ENCODE measurements around the gene CCDC18. TPM values are rescaled to one million over a fixed set of nuclear protein-coding genes. Genes with fewer than 3 reads are reported as not detected.
"Not testable (repeated sequence)": the region's sequence is repeated elsewhere in the genome, so short reads cannot be mapped to it uniquely, and the experiment has no call there.

The CCDC18 gene
- total RNA-seq, 2 experiments from 2014 or later: 5.4 to 7.0 TPM

GRCh38 chr1:93275634-93276295 is 95.2 kb downstream of the CCDC18 start:
- Mint-ChIP-seq H3K36me3 (ENCODE audit: low read depth) (peaks cover 37% of the 10 kb centered on the region), H3K4me3 (no peak overlapping the region), H3K27me3 (no peaks in the 10 kb centered on the region), H3K4me1 (ENCODE audit: low read depth) (no peaks in the 10 kb centered on the region), H3K27ac (no peak overlapping the region), H3K9me3 (peaks cover 6% of the 10 kb centered on the region)
- ATAC-seq (ENCODE audit: poor library complexity): no peak
- POLR2A ChIA-PET: no interaction called here
- intact Hi-C loops (cut with DNase I, micrococcal nuclease): no loop called here
- peaks cover 9% of the 10 kb centered on the region for H3K36me3 ChIP-seq (ENCODE audit: insufficient read depth, low read length)
- H3K9me3 ChIP-seq (ENCODE audit: control insufficient read depth in 1 of 2, insufficient read depth in 1 of 2, low read length in 2 of 2): no peaks in the 10 kb centered on the region
- no peaks in the 10 kb centered on the region for H3K27me3 ChIP-seq (ENCODE audit: control insufficient read depth in 1 of 2, insufficient read depth in 2 of 2, low read length in 2 of 2)
- TF ChIP-seq CTCF (IDR thresholded peaks at IDR 0.05): no peak
- no peak overlapping the region for H3K4me3 ChIP-seq (ENCODE audit: low read length)
- no peaks in the 10 kb centered on the region for H3K4me1 ChIP-seq (ENCODE audit: insufficient read depth, low read length)
- H3K27ac ChIP-seq (ENCODE audit: low read depth in 1 of 2, low read length in 2 of 2): no peak overlapping the region
- CTCF ChIA-PET: no interaction called here
- DNase-seq: no peak

- H3K4me3 Mint-ChIP-seq; H3K4me1 ChIP-seq (ENCODE audit: insufficient read depth, low read length); H3K27me3 Mint-ChIP-seq; H3K9me3 Mint-ChIP-seq; POLR2A ChIA-PET; ATAC-seq (ENCODE audit: poor library complexity); CTCF ChIA-PET; H3K4me1 Mint-ChIP-seq (ENCODE audit: low read depth); intact Hi-C loops (cut with DNase I, micrococcal nuclease); H3K27ac Mint-ChIP-seq; H3K27ac ChIP-seq (ENCODE audit: low read depth in 1 of 2, low read length in 2 of 2); H3K27me3 ChIP-seq (ENCODE audit: control insufficient read depth in 1 of 2, insufficient read depth in 2 of 2, low read length in 2 of 2); DNase-seq; H3K9me3 ChIP-seq (ENCODE audit: control insufficient read depth in 1 of 2, insufficient read depth in 1 of 2, low read length in 2 of 2); H3K4me3 ChIP-seq (ENCODE audit: low read length): not testable (repeated sequence)
- H3K36me3 ChIP-seq (ENCODE audit: insufficient read depth, low read length): peaks cover 10% of the 10 kb centered on the region
- H3K36me3 Mint-ChIP-seq (ENCODE audit: low read depth): peaks cover 39% of the 10 kb centered on the region
Observed at GRCh38 chr1:93277530-93277929, 97.0 kb downstream of the CCDC18 start.

- H3K27me3 ChIP-seq (ENCODE audit: control insufficient read depth in 1 of 2, insufficient read depth in 2 of 2, low read length in 2 of 2): no peaks in the 10 kb centered on the region
- no peaks in the 10 kb centered on the region for H3K9me3 ChIP-seq (ENCODE audit: control insufficient read depth in 1 of 2, insufficient read depth in 1 of 2, low read length in 2 of 2)
- Mint-ChIP-seq H3K4me1 (ENCODE audit: low read depth) (no peaks in the 10 kb centered on the region), H3K9me3 (peaks cover 6% of the 10 kb centered on the region), H3K36me3 (ENCODE audit: low read depth) (peaks cover 81% of the 10 kb centered on the region), H3K27ac (no peak overlapping the region), H3K4me3 (no peak overlapping the region), H3K27me3 (no peaks in the 10 kb centered on the region)
- H3K36me3 ChIP-seq (ENCODE audit: insufficient read depth, low read length): peaks cover 6% of the 10 kb centered on the region
- H3K27ac ChIP-seq (ENCODE audit: low read depth in 1 of 2, low read length in 2 of 2): no peak overlapping the region
- CTCF ChIA-PET: no interaction called here
- POLR2A ChIA-PET: no interaction called here
- no peak for TF ChIP-seq CTCF (IDR thresholded peaks at IDR 0.05)
- DNase-seq (no peak), ATAC-seq (ENCODE audit: poor library complexity) (no peak)
- H3K4me3 ChIP-seq (ENCODE audit: low read length): no peak overlapping the region
- no peaks in the 10 kb centered on the region for H3K4me1 ChIP-seq (ENCODE audit: insufficient read depth, low read length)
- intact Hi-C loops (cut with DNase I, micrococcal nuclease): no loop called here
Observed at GRCh38 chr1:93283496-93283895, 103.0 kb downstream of the CCDC18 start.

GRCh38 chr1:93288558-93288957 is 108.0 kb downstream of the CCDC18 start:
- H3K36me3 Mint-ChIP-seq (ENCODE audit: low read depth): peaks cover 92% of the 10 kb centered on the region
- Histone ChIP-seq H3K4me3 (ENCODE audit: low read length) (no peak overlapping the region), H3K36me3 (ENCODE audit: insufficient read depth, low read length) (peaks cover 18% of the 10 kb centered on the region), H3K27ac (ENCODE audit: low read depth in 1 of 2, low read length in 2 of 2) (no peak overlapping the region), H3K27me3 (ENCODE audit: control insufficient read depth in 1 of 2, insufficient read depth in 2 of 2, low read length in 2 of 2) (no peaks in the 10 kb centered on the region), H3K4me1 (ENCODE audit: insufficient read depth, low read length) (no peaks in the 10 kb centered on the region), H3K9me3 (ENCODE audit: control insufficient read depth in 1 of 2, insufficient read depth in 1 of 2, low read length in 2 of 2) (peaks cover 0 to 4% of the 10 kb centered on the region in 2 experiments)
- no peak overlapping the region for H3K27ac Mint-ChIP-seq
- intact Hi-C loops (cut with DNase I, micrococcal nuclease): no loop called here
- no peak overlapping the region for H3K4me3 Mint-ChIP-seq
- H3K9me3 Mint-ChIP-seq: no peaks in the 10 kb centered on the region
- no peak for TF ChIP-seq CTCF (IDR thresholded peaks at IDR 0.05)
- POLR2A ChIA-PET: no interaction called here
- CTCF ChIA-PET: no interaction called here
- H3K27me3 Mint-ChIP-seq: no peaks in the 10 kb centered on the region
- H3K4me1 Mint-ChIP-seq (ENCODE audit: low read depth): peaks cover 6% of the 10 kb centered on the region
- ATAC-seq (ENCODE audit: poor library complexity) (no peak), DNase-seq (no peak)

Measured in CD4-positive, alpha-beta T cell (primary cell).